ENCODE data around the gene PSAP.

GRCh38 chr10:71782221-71782916 is 68.7 kb downstream of the PSAP start:
- TF ChIP-seq CTCF (IDR thresholded peaks at IDR 0.05) (no peak), EZH2phosphoT487 (IDR thresholded peaks at IDR 0.05) (no peak)
